CD4-positive, CD25-positive, alpha-beta regulatory T cell (primary cell): ENCODE measurements around the gene SCARB2. TPM values are rescaled to one million over a fixed set of nuclear protein-coding genes. Genes with fewer than 3 reads are reported as not detected.

Source experiments
- ATAC-seq, 2 donors: fragments of 150-1000 bp; cut with Tn5 transposase; one replicate each; pipeline ENCODE4 v1.10.0; 2021; ENCODE audit warnings: low read depth in 2 of 2, moderate number of reproducible peaks in 2 of 2, moderate library complexity in 1 of 2
- DNase-seq, 3 donors: peaks; one replicate each; pipeline versions ENCODE4 v3.0.0 to v3.0.0-alpha.2; 2012 to 2022; ENCODE audit warnings: mixed read lengths in 1 of 3
- H3K27ac ChIP-seq: one replicate; pipeline ENCODE4 v1.7.0; 2013; ENCODE audit warnings: mild to moderate bottlenecking, low read length; ENCODE audit not compliant: insufficient read depth, poor library complexity, severe bottlenecking
- H3K27me3 ChIP-seq: one replicate; pipeline ENCODE4 v1.7.0; 2013; ENCODE audit warnings: low read length; ENCODE audit not compliant: control insufficient read depth, insufficient read depth
- H3K36me3 ChIP-seq: one replicate; pipeline ENCODE4 v1.7.0; 2013; ENCODE audit warnings: mild to moderate bottlenecking, low read length, moderate library complexity; ENCODE audit not compliant: control insufficient read depth, insufficient read depth
- H3K4me1 ChIP-seq: 2 replicates; pipeline ENCODE4 v1.7.0; 2013; ENCODE audit warnings: mild to moderate bottlenecking, low read length; ENCODE audit not compliant: insufficient read depth, control insufficient read depth, poor library complexity, severe bottlenecking
- H3K4me3 ChIP-seq: one replicate; pipeline ENCODE4 v1.7.0; 2013; ENCODE audit warnings: low read depth, mild to moderate bottlenecking, low read length, moderate library complexity
- H3K9me3 ChIP-seq, 2 experiments: 1 replicate in 1 of 2; 2 replicates in 1 of 2; pipeline ENCODE4 v1.7.0; 2013; ENCODE audit warnings: low read length in 2 of 2, mild to moderate bottlenecking in 1 of 2, moderate library complexity in 1 of 2; ENCODE audit not compliant: control insufficient read depth in 2 of 2
- H3K27ac Mint-ChIP-seq, 3 donors: one replicate each; pipeline ENCODE4 v1.8.0; 2020 to 2022; ENCODE audit warnings: mild to moderate bottlenecking in 3 of 3, mixed read lengths in 3 of 3, moderate library complexity in 2 of 3
- H3K27me3 Mint-ChIP-seq: one replicate; pipeline ENCODE4 v1.8.0; 2022; ENCODE audit warnings: mild to moderate bottlenecking, mixed read lengths
- H3K36me3 Mint-ChIP-seq: one replicate; pipeline ENCODE4 v1.8.0; 2020; ENCODE audit warnings: mixed read lengths
- H3K4me1 Mint-ChIP-seq, 4 donors: one replicate each; pipeline ENCODE4 v1.8.0; 2020 to 2022; ENCODE audit warnings: mixed read lengths in 4 of 4, mild to moderate bottlenecking in 1 of 4
- H3K4me3 Mint-ChIP-seq, 4 donors: one replicate each; pipeline ENCODE4 v1.8.0; 2020 to 2022; ENCODE audit warnings: mild to moderate bottlenecking in 4 of 4, mixed read lengths in 4 of 4, moderate library complexity in 3 of 4
- H3K9me3 Mint-ChIP-seq, 7 donors: one replicate each; pipeline ENCODE4 v1.8.0; 2020 to 2022; ENCODE audit warnings: mixed read lengths in 7 of 7, mild to moderate bottlenecking in 3 of 7, moderate library complexity in 2 of 7
- polyA plus RNA-seq, 4 donors: library from polyadenylated mRNA; unstranded; fragments of 300-500 nt; fragmentation: Illumina TruSeq; gene quantifications; one replicate each; pipeline ENCODE4 v1.2.3, GENCODE V29; 2021
- total RNA-seq: library from RNA; stranded (reverse); gene quantifications from one replicate; pipeline ENCODE4 v1.2.3, GENCODE V29; 2022

Gene SCARB2
- total and polyA plus RNA-seq, 5 donors from 2014 or later = 8.0 to 21.2 (median 10.6) TPM

DNA sequence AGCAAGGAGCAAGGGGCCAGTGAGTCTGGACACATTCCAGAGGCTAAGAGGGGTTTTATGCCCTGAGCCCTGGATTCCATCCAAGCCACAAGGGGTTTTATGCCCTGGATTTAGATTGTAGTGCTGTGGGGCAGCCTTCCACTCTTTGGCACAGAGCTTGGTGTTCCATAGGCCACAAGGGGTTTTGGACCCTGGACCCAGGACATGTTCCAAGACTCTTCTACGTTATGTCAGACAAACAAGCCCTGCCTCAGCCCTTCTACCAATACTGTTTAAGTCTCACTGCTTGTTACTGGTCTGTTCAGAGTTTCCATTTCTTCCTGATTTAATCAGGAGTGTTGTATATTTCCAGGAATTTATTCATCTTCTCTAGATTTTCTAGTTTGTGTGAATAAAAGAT lies 12.8 kb upstream of the SCARB2 start:
- Histone ChIP-seq H3K27me3 (peaks cover 6% of the 10 kb centered on the region), H3K4me3 (no peak overlapping the region), H3K9me3 (peaks cover 6 to 11% of the 10 kb centered on the region in 2 experiments), H3K27ac (no peak overlapping the region), H3K4me1 (no peaks in the 10 kb centered on the region), H3K36me3 (no peaks in the 10 kb centered on the region)
- Mint-ChIP-seq H3K27me3 (peaks cover 34% of the 10 kb centered on the region), H3K4me1 (no peaks in the 10 kb centered on the region), H3K36me3 (no peaks in the 10 kb centered on the region), H3K9me3 (peaks cover 0 to 15% (median 7%) of the 10 kb centered on the region in 7 donors), H3K27ac (no peak overlapping the region), H3K4me3 (no peak overlapping the region)
- no peak for DNase-seq
- no peak for ATAC-seq

- ATAC-seq (no peak), DNase-seq (no peak)
- H3K36me3 Mint-ChIP-seq = no peaks in the 10 kb centered on the region
- Histone ChIP-seq H3K27me3 (peaks cover 2% of the 10 kb centered on the region), H3K27ac (no peak overlapping the region), H3K9me3 (peaks cover 4 to 11% of the 10 kb centered on the region in 2 experiments), H3K4me3 (no peak overlapping the region), H3K36me3 (no peaks in the 10 kb centered on the region), H3K4me1 (no peaks in the 10 kb centered on the region)
- H3K4me3 Mint-ChIP-seq = no peak overlapping the region
- peaks cover 30% of the 10 kb centered on the region for H3K27me3 Mint-ChIP-seq
- no peaks in the 10 kb centered on the region for H3K4me1 Mint-ChIP-seq
- peaks cover 0 to 14% (median 7%) of the 10 kb centered on the region in 7 donors for H3K9me3 Mint-ChIP-seq
- H3K27ac Mint-ChIP-seq = no peak overlapping the region
Observed at GRCh38 chr4:76224171-76224570, 10.5 kb upstream of the SCARB2 start.

DNA sequence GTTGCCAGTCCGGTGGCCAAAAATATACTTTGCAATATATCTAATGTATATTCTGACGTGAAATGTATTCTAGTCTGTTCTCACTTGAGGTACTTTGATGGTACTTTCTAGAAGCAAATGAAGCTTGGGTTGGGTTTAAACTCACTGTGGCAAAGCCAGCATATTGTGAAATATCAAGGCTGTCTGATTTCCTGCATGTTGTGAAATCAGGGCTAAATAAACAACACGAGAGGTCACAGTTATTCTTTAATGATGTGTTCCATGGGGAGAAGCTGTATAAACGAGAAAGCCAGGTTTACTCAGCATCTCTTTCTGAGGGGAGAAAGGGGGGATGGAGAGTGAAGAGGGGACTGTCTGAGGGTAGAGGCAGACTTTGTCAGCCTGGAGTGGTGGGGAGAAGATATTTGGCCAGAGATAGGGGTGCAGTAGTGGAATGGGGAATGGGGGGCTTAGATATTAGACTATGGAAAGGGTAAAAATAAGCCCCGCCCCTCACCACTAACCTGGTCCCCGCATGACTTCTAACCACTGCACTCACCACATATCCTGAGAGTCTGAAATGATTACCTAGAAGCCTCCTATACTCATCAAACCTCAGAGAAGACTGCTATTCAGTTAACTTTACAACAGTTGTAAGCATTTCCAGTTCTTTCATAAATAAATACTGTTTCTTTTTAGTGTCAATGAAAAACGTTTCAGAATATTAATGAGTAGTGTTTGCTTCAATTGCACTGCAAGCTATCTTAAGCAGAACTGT lies 5.9 kb upstream of the SCARB2 start:
- Mint-ChIP-seq H3K36me3 (no peaks in the 10 kb centered on the region), H3K27ac (no peak overlapping the region), H3K27me3 (peaks cover 9% of the 10 kb centered on the region), H3K4me3 (no peak overlapping the region), H3K9me3 (peaks cover 0 to 2% (median 0%) of the 10 kb centered on the region in 7 donors), H3K4me1 (peaks cover 0 to 14% (median 4%) of the 10 kb centered on the region in 4 donors)
- no peak overlapping the region for H3K4me3 ChIP-seq
- no peak overlapping the region for H3K27ac ChIP-seq
- H3K27me3 ChIP-seq = no peaks in the 10 kb centered on the region
- no peaks in the 10 kb centered on the region for H3K36me3 ChIP-seq
- no peak for ATAC-seq
- peaks cover 6% of the 10 kb centered on the region for H3K4me1 ChIP-seq
- no peaks in the 10 kb centered on the region for H3K9me3 ChIP-seq
- no peak for DNase-seq

DNA sequence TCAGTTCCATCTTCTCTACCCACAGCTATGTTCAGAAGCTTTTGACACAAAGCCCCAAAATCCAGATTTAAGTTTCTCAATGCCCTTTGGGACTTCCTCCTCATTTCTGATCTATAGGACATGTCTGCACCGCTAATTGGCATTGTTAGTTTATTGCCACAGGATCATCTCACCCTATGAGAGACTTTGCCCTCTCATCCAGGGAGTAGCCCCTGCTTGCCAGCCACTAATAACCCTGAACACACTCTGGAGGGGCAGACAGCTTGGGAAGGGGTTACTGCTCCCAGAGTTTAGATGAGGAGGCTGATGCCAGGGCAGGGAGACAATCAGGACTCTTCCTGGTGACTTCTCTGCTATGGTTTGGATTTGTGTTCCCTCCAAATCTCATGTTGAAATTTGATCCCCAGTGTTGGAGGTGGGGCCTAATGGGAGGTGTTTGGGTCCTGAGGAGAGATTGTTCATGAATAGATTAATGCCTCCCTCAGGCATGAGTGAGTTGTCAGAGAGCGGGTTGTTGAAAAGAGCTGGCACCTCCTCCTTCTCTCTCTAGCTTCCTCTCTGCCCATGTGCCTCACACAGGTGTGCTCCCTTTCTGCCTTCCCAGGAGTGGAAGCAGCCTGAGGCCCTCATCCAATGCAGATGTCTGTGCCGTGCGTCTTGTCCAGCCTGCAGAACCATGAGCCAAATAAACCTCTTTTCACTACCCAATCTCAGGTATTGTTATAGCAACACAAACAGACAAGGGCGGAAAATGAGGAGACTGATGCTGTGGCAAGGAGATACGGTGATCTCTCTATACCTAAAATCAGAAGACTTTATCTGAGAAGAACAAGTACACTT lies 3.6 kb upstream of the SCARB2 start:
- no peaks in the 10 kb centered on the region for H3K9me3 ChIP-seq
- DNase-seq = no peak
- Mint-ChIP-seq H3K4me3 (peak overlapping the region in 2 of 4 donors; percentile 35 to 73), H3K27ac (peak overlapping the region in 1 of 3 donors; percentile 31), H3K36me3 (no peaks in the 10 kb centered on the region), H3K4me1 (peaks cover 10 to 30% (median 19%) of the 10 kb centered on the region in 4 donors), H3K9me3 (peaks cover 0 to 2% (median 0%) of the 10 kb centered on the region in 7 donors), H3K27me3 (no peaks in the 10 kb centered on the region)
- H3K27ac ChIP-seq = no peak overlapping the region
- H3K27me3 ChIP-seq = no peaks in the 10 kb centered on the region
- H3K4me1 ChIP-seq = peaks cover 17% of the 10 kb centered on the region
- no peak overlapping the region for H3K4me3 ChIP-seq
- no peak for ATAC-seq
- H3K36me3 ChIP-seq = no peaks in the 10 kb centered on the region

DNA sequence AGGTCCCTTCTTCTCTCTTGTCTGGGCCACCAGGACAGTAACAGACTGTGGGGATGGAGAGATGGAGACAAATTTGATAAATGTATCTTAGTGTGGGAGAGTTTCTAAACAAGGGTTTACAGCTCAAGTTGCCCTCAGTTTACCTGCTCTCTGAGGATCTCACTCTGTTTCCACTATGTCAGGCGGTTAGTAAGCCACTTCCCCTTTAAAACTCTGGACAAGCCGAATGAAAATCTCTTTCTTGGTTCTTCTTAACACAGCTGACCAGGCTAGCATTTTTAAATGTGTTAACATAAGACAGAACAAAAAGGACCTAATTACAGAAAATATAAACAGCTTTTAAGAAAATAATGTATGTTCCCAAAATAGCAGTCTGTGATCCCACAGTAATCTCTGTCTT lies 2.9 kb upstream of the SCARB2 start:
- peaks cover 20% of the 10 kb centered on the region for H3K4me1 ChIP-seq
- no peaks in the 10 kb centered on the region for H3K27me3 Mint-ChIP-seq
- no peak overlapping the region for H3K4me3 ChIP-seq
- no peak for ATAC-seq
- DNase-seq = no peak
- H3K36me3 ChIP-seq = no peaks in the 10 kb centered on the region
- H3K27ac Mint-ChIP-seq = peak overlapping the region in 2 of 3 donors; percentile 14 to 90
- peak overlapping the region in 2 of 4 donors; percentile 29 to 58 for H3K4me3 Mint-ChIP-seq
- H3K4me1 Mint-ChIP-seq = peaks cover 14 to 37% (median 24%) of the 10 kb centered on the region in 4 donors
- H3K27me3 ChIP-seq = no peaks in the 10 kb centered on the region
- peaks cover 0 to 2% (median 0%) of the 10 kb centered on the region in 7 donors for H3K9me3 Mint-ChIP-seq
- no peaks in the 10 kb centered on the region for H3K36me3 Mint-ChIP-seq
- H3K9me3 ChIP-seq = no peaks in the 10 kb centered on the region
- H3K27ac ChIP-seq = no peak overlapping the region

GRCh38 chr4:76215077-76215476 lies 1.5 kb upstream of the SCARB2 start:
- Histone ChIP-seq H3K9me3 (no peaks in the 10 kb centered on the region), H3K4me3 (peak overlapping the region; percentile 75), H3K4me1 (peaks cover 20% of the 10 kb centered on the region), H3K36me3 (no peaks in the 10 kb centered on the region), H3K27ac (peak overlapping the region; percentile 84), H3K27me3 (no peaks in the 10 kb centered on the region)
- ATAC-seq (no peak), DNase-seq (no peak)
- no peaks in the 10 kb centered on the region for H3K36me3 Mint-ChIP-seq
- H3K4me1 Mint-ChIP-seq = peaks cover 14 to 46% (median 37%) of the 10 kb centered on the region in 4 donors
- H3K4me3 Mint-ChIP-seq = peak overlapping the region in 3 of 4 donors; percentile 3 to 92 (median 90)
- H3K27ac Mint-ChIP-seq = peak overlapping the region in 2 of 3 donors; percentile 75 to 88
- no peaks in the 10 kb centered on the region for H3K27me3 Mint-ChIP-seq
- H3K9me3 Mint-ChIP-seq = no peaks in the 10 kb centered on the region

GRCh38 chr4:76214177-76214675 lies 602 bp upstream of the SCARB2 start:
- Mint-ChIP-seq H3K4me1 (peaks cover 14 to 51% (median 40%) of the 10 kb centered on the region in 4 donors), H3K27ac (peak overlapping the region; percentile 88 to 97 (median 93)), H3K9me3 (no peaks in the 10 kb centered on the region), H3K36me3 (no peaks in the 10 kb centered on the region), H3K27me3 (no peaks in the 10 kb centered on the region), H3K4me3 (peak overlapping the region; percentile 82 to 92 (median 88))
- Histone ChIP-seq H3K27me3 (no peaks in the 10 kb centered on the region), H3K9me3 (no peaks in the 10 kb centered on the region), H3K27ac (peak overlapping the region; percentile 84), H3K4me3 (peak overlapping the region; percentile 75), H3K36me3 (no peaks in the 10 kb centered on the region), H3K4me1 (peaks cover 20% of the 10 kb centered on the region)
- ATAC-seq (peak in 1 of 2 donors; percentile 35), DNase-seq (no peak)
